K562 (cell line): ENCODE measurements around the gene PLCL2. TPM values are rescaled to one million over a fixed set of nuclear protein-coding genes. Genes with fewer than 3 reads are reported as not detected.

Experiments
- ATAC-seq: fragments of 200-7000 bp; cut with Tn5 transposase; 3 replicates; pipeline ENCODE4 v1.9.1; 2020; ENCODE audit warnings: moderate library complexity
- BruUV-seq: library from RNA; stranded (reverse); fragments of 400-500 nt; replicated peaks from 2 replicates; lab custom pipeline; 2021; lab: Mats Ljungman, UMichigan
- CTCF ChIA-PET: fragments of 300-600 bp; formaldehyde crosslinking; extraction: SDS; loops from one replicate; lab custom pipeline; 2021; ENCODE audit warnings: low intra/inter-chr PET ratio; lab: Yijun Ruan, JAX
- POLR2A ChIA-PET: fragments of 300-600, 350-650 bp; sonication (Branson Sonifier 250); formaldehyde crosslinking; extraction: SDS; loops from one replicate; lab custom pipeline; 2021; ENCODE audit warnings: antibody characterized with exemption, inconsistent platforms; lab: Yijun Ruan, JAX
- DNase-seq, 4 experiments: peaks; one replicate each; pipeline versions ENCODE4 v3.0.0 to v3.0.0-alpha.2; 2011 to 2018; ENCODE audit warnings: low spot score in 3 of 4, mixed read lengths in 3 of 4; ENCODE audit errors: extremely low read depth in 1 of 4
- FAIRE-seq: peaks from 2 replicates; lab custom pipeline; 2011; peaks lifted over from hg19 to GRCh38; lab: Jason Lieb, UNC
- H2AFZ ChIP-seq: 2 replicates; pipeline ENCODE4 v1.6.0; 2011; ENCODE audit warnings: low read depth, low read length, control low read depth, inconsistent platforms
- H3K27ac ChIP-seq: fragments of 200-600 bp; 3 replicates; pipeline ENCODE4 v1.8.0; 2011; ENCODE audit warnings: low read depth, mild to moderate bottlenecking, control low read depth, inconsistent platforms, low read length, moderate library complexity, mixed read lengths; ENCODE audit errors: extremely low read depth
- H3K27me3 ChIP-seq, 2 experiments: fragments of 300-600 bp in 1 of 2; 2 replicates in 1 of 2; 3 replicates in 1 of 2; pipeline versions ENCODE4 v1.6.0 to v1.8.0; 2011; ENCODE audit warnings: inconsistent platforms in 2 of 2, low read length in 2 of 2, mild to moderate bottlenecking in 1 of 2, mixed read lengths in 1 of 2, moderate library complexity in 1 of 2; ENCODE audit not compliant: control insufficient read depth in 2 of 2, insufficient read depth in 2 of 2
- H3K36me3 ChIP-seq: fragments of 300-600 bp; 3 replicates; pipeline ENCODE4 v1.8.0; 2011; ENCODE audit warnings: mild to moderate bottlenecking, low read length, inconsistent platforms; ENCODE audit not compliant: control insufficient read depth, insufficient read depth
- H3K4me1 ChIP-seq, 2 experiments: fragments of 200-600 bp in 1 of 2; replicated peaks in 1 of 2; 2 replicates in 1 of 2; 3 replicates in 1 of 2; pipeline versions ENCODE4 v1.5.1 to v1.8.0; 2011; ENCODE audit warnings: inconsistent platforms in 2 of 2, low read length in 2 of 2, mild to moderate bottlenecking in 1 of 2, mixed read lengths in 1 of 2, moderate library complexity in 1 of 2; ENCODE audit not compliant: control insufficient read depth in 2 of 2, insufficient read depth in 2 of 2
- H3K4me2 ChIP-seq: 2 replicates; pipeline ENCODE4 v1.6.1; 2011; ENCODE audit warnings: low read length, control low read depth, inconsistent platforms, mixed read lengths; ENCODE audit not compliant: insufficient read depth
- H3K4me3 ChIP-seq: fragments of 200-600 bp; sonication (generic), shearing (Covaris generic); 2 replicates; pipeline ENCODE4 v1.5.1; 2016; ENCODE audit warnings: control low read depth, inconsistent platforms
- H3K79me2 ChIP-seq: fragments of 200-600 bp; 3 replicates; pipeline ENCODE4 v1.8.0; 2011; ENCODE audit warnings: low read length, inconsistent platforms; ENCODE audit not compliant: control insufficient read depth, insufficient read depth
- H3K9ac ChIP-seq, 2 experiments: 2 replicates each; pipeline versions ENCODE4 v1.6.0 to v1.6.1; 2011; ENCODE audit warnings: low read depth in 2 of 2, low read length in 2 of 2, control low read depth in 1 of 2, inconsistent platforms in 1 of 2, mild to moderate bottlenecking in 1 of 2, mixed read lengths in 1 of 2; ENCODE audit not compliant: insufficient read depth in 1 of 2
- H3K9me1 ChIP-seq: one replicate; pipeline ENCODE4 v1.6.0; 2011; ENCODE audit warnings: inconsistent platforms, mild to moderate bottlenecking, low read length, moderate library complexity; ENCODE audit not compliant: control insufficient read depth, insufficient read depth
- H3K9me3 ChIP-seq: replicated peaks from 2 replicates; pipeline ENCODE4 v1.5.1; 2011; ENCODE audit warnings: low read depth, low read length, inconsistent platforms; ENCODE audit not compliant: control insufficient read depth, insufficient read depth
- H4K20me1 ChIP-seq: replicated peaks from 2 replicates; pipeline ENCODE4 v1.6.1; 2011; ENCODE audit warnings: low read length, inconsistent platforms, mixed read lengths; ENCODE audit not compliant: control insufficient read depth, insufficient read depth
- ILF3 ChIP-seq: fragments of 450-650 bp; IDR thresholded peaks from 2 replicates; pipeline ENCODE4 v1.6.1; 2018; ENCODE audit warnings: antibody characterized with exemption, mild to moderate bottlenecking, moderate library complexity, borderline replicate concordance
- RFX1 ChIP-seq: fragments of 450-650 bp; IDR thresholded peaks from 2 replicates; pipeline ENCODE4 v1.6.1; 2016; ENCODE audit warnings: mild to moderate bottlenecking, moderate library complexity
- SAP30 ChIP-seq: fragments of 200-600 bp; sonication (generic); IDR thresholded peaks from 2 replicates; pipeline ENCODE4 v1.6.1; 2012; ENCODE audit warnings: borderline replicate concordance, low read depth, mild to moderate bottlenecking, moderate library complexity, low read length, control low read depth, inconsistent platforms; ENCODE audit not compliant: insufficient read depth, poor library complexity, severe bottlenecking
- TEAD1 ChIP-seq, 2 experiments: fragments of 450-650 bp in 1 of 2; sonication (generic) in 1 of 2; formaldehyde crosslinking; IDR thresholded peaks; 2 replicates each; pipeline versions ENCODE4 v1.4.0 to v1.8.0; 2020 to 2022; ENCODE audit warnings: mild to moderate bottlenecking in 2 of 2, missing genetic modification reagents in 1 of 2
- ZNF766 ChIP-seq: fragments of 200-800 bp; sonication (Bioruptor generic); conservative IDR thresholded peaks from 2 replicates; pipeline ENCODE4 v1.6.1; 2016; ENCODE audit warnings: missing genetic modification characterization, missing compliant biosample characterization
- ZSCAN32 ChIP-seq: fragments of 450-650 bp; formaldehyde crosslinking; IDR thresholded peaks from 2 replicates; pipeline ENCODE4 v1.4.0; 2020; ENCODE audit warnings: mild to moderate bottlenecking, moderate library complexity
- WGBS: fragments of 100-300 bp; shearing (Covaris generic); methylation state at CpG from one replicate; pipeline ENCODE4 v1.1.6; 2016; ENCODE audit warnings: low coverage, mixed read lengths; ENCODE audit not compliant: insufficient coverage; ENCODE audit errors: missing lambda C conversion rate; 5-methylcytosine and 5-hydroxymethylcytosine counted together
- in situ Hi-C: fragments of 300-500 bp; cut with MboI; formaldehyde crosslinking; loops from 4 replicates; pipeline ENCODE4 v1.15.0; 2018; ENCODE audit warnings: inconsistent platforms, mixed read lengths
- intact Hi-C: fragments of 100-400 bp; cut with micrococcal nuclease; formaldehyde crosslinking; loops from 2 replicates; pipeline ENCODE4 v1.14.2; 2022
- polyA plus RNA-seq, 8 experiments: library from polyadenylated mRNA; depleted of rRNA in 4 of 8; stranded (reverse) in 5 of 8; unstranded in 3 of 8; fragments of >200 nt; fragmentation: Nextera tagmentation in 2 of 8; fragmentation: Illumina TruSeq in 1 of 8; extraction: Ambion mirVana in 2 of 8; extraction: Trizol in 1 of 8; gene quantifications; 2 replicates each; pipeline versions ENCODE4 v1.2.1 to v1.2.3, GENCODE V29; 2011 to 2014; ENCODE audit warnings: inconsistent platforms in 1 of 8, missing spikeins in 1 of 8
- total RNA-seq, 7 experiments: library from RNA; depleted of rRNA in 6 of 7; stranded (reverse); fragments of >200 nt in 6 of 7; fragmentation: Illumina TruSeq in 2 of 7; extraction: Trizol in 2 of 7; gene quantifications; 2 replicates each; pipeline versions ENCODE4 v1.2.1 to v1.2.3, GENCODE V29; 2011 to 2021; ENCODE audit warnings: low replicate concordance in 1 of 7
- TF ChIP-seq, protein P1 (sequence below): sonication (generic); formaldehyde crosslinking; IDR thresholded peaks from 2 replicates; pipeline ENCODE4 v1.8.0; 2022; ENCODE audit warnings: mild to moderate bottlenecking, missing genetic modification reagents
- TF ChIP-seq, protein P2 (sequence below): IDR thresholded peaks from 2 replicates; pipeline ENCODE4 v1.6.1; 2011; ENCODE audit not compliant: insufficient read length; ENCODE audit errors: extremely low read depth
- TF ChIP-seq, protein P3 (sequence below): fragments of 250-450 bp; sonication (Bioruptor Pico); IDR thresholded peaks from 2 replicates; pipeline ENCODE4 v1.5.0; 2020; ENCODE audit warnings: mild to moderate bottlenecking, borderline replicate concordance
- TF ChIP-seq, protein P4 (sequence below): fragments of 250-450 bp; sonication (Bioruptor Pico); IDR thresholded peaks from 2 replicates; pipeline ENCODE4 v1.4.0; 2020; ENCODE audit warnings: mild to moderate bottlenecking, moderate library complexity

PLCL2 gene
- total and polyA plus RNA-seq, 9 of the 15 experiments (the other 6 are each of a cell fraction or from before 2014, with no cell fraction given), result 0.03 to 0.18 (median 0.11) TPM; not detected in 2

DNA sequence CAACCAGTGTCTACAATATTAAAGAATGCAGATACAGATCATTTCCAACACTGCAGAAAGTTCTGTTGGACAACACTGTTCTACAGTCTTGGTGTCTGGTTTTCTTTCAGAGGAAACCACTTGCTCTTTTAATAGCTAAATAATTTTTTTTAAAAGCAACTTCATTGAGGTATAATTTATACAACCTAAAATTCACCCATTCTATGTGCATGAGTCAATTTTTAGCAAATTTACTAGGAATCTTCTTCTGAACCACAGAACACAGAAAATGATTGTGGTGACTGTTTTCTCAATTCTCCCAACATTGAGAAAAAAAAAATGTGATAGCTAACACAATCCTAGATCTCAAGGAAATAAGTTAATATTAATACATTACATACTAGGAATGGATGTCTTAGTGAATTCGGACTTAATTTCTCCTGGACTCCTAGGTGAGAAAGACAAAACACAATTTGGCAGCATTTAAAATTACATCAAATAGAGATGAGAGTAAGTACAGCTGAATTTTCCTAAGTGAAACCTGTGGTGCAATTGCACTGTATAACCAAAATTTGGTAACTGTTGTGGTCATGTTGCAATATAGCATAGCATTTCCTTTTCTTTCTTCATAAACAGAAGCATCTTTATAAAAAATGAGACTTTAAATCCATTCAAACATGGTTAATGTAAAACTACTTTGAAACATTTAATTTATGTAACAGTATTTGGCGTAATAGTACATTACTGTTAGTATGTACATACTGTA lies 15.3 kb upstream of the PLCL2 start:
- no TSS peak for BruUV-seq
- no peak for DNase-seq
- intact Hi-C loops (no loop called here), in situ Hi-C loops (no loop called here)
- Histone ChIP-seq H3K4me3 (no peak overlapping the region), H3K4me1 (no peaks in the 10 kb centered on the region), H3K27ac (no peak overlapping the region), H3K9me1 (no peaks in the 10 kb centered on the region), H3K9ac (no peak overlapping the region), H2AFZ (no peak overlapping the region), H4K20me1 (no peaks in the 10 kb centered on the region), H3K79me2 (no peaks in the 10 kb centered on the region), H3K9me3 (no peaks in the 10 kb centered on the region), H3K36me3 (no peaks in the 10 kb centered on the region), H3K4me2 (no peak overlapping the region)
- WGBS, result 2% methylated on average over 2 of the region's 2 CpGs
- CTCF ChIA-PET, result no interaction called here
- POLR2A ChIA-PET, result no interaction called here
- no peak for ATAC-seq
- no peak for FAIRE-seq
- TF ChIP-seq ZSCAN32 (CRISPR knock-in tag), result no peak
- no peak for TF ChIP-seq TEAD1 (CRISPR knock-in tag; IDR thresholded peaks at IDR 0.05)
- TF ChIP-seq ILF3, result no peak
- TF ChIP-seq, protein P1, sequence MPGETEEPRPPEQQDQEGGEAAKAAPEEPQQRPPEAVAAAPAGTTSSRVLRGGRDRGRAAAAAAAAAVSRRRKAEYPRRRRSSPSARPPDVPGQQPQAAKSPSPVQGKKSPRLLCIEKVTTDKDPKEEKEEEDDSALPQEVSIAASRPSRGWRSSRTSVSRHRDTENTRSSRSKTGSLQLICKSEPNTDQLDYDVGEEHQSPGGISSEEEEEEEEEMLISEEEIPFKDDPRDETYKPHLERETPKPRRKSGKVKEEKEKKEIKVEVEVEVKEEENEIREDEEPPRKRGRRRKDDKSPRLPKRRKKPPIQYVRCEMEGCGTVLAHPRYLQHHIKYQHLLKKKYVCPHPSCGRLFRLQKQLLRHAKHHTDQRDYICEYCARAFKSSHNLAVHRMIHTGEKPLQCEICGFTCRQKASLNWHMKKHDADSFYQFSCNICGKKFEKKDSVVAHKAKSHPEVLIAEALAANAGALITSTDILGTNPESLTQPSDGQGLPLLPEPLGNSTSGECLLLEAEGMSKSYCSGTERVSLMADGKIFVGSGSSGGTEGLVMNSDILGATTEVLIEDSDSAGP (CRISPR knock-in tag), result no peak
- TF ChIP-seq ZNF766 (CRISPR knock-in tag), result no peak
- TF ChIP-seq SAP30, result no peak
- TF ChIP-seq RFX1, result no peak
- TF ChIP-seq, protein P2, sequence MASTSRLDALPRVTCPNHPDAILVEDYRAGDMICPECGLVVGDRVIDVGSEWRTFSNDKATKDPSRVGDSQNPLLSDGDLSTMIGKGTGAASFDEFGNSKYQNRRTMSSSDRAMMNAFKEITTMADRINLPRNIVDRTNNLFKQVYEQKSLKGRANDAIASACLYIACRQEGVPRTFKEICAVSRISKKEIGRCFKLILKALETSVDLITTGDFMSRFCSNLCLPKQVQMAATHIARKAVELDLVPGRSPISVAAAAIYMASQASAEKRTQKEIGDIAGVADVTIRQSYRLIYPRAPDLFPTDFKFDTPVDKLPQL, result no peak
- TF ChIP-seq, protein P3, sequence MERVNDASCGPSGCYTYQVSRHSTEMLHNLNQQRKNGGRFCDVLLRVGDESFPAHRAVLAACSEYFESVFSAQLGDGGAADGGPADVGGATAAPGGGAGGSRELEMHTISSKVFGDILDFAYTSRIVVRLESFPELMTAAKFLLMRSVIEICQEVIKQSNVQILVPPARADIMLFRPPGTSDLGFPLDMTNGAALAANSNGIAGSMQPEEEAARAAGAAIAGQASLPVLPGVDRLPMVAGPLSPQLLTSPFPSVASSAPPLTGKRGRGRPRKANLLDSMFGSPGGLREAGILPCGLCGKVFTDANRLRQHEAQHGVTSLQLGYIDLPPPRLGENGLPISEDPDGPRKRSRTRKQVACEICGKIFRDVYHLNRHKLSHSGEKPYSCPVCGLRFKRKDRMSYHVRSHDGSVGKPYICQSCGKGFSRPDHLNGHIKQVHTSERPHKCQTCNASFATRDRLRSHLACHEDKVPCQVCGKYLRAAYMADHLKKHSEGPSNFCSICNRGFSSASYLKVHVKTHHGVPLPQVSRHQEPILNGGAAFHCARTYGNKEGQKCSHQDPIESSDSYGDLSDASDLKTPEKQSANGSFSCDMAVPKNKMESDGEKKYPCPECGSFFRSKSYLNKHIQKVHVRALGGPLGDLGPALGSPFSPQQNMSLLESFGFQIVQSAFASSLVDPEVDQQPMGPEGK (CRISPR knock-in tag), result no peak
- TF ChIP-seq, protein P4, sequence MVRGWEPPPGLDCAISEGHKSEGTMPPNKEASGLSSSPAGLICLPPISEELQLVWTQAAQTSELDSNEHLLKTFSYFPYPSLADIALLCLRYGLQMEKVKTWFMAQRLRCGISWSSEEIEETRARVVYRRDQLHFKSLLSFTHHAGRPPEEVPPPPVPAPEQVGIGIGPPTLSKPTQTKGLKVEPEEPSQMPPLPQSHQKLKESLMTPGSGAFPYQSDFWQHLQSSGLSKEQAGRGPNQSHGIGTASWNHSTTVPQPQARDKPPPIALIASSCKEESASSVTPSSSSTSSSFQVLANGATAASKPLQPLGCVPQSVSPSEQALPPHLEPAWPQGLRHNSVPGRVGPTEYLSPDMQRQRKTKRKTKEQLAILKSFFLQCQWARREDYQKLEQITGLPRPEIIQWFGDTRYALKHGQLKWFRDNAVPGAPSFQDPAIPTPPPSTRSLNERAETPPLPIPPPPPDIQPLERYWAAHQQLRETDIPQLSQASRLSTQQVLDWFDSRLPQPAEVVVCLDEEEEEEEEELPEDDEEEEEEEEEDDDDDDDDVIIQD (CRISPR knock-in tag), result no peak
- TF ChIP-seq, all 486 proteins: peak for 0
- peaks cover 0 to 5% of the 10 kb centered on the region in 2 experiments; a peak in 2 of 5 replicates for H3K27me3 ChIP-seq
